HCT116 (cell line): ENCODE data around the gene DOCK9. TPM values are rescaled to one million over a fixed set of nuclear protein-coding genes. Genes with fewer than 3 reads are reported as not detected.

Experiments
- ATAC-seq: fragments of 200-7000 bp; cut with Tn5 transposase; 2 replicates; pipeline ENCODE4 v1.9.1; 2020; ENCODE audit warnings: mild to moderate bottlenecking, moderate library complexity
- Bru-seq: library from RNA; stranded (reverse); fragments of 400-500 nt; gene quantifications from one replicate; lab custom pipeline; 2021; lab: Mats Ljungman, UMichigan
- BruChase-seq, 2 experiments: library from RNA; stranded (reverse); fragments of 400-500 nt; gene quantifications; one replicate each; lab custom pipeline; 2021; lab: Mats Ljungman, UMichigan
- BruUV-seq: library from RNA; stranded (reverse); fragments of 400-500 nt; replicated peaks from 2 replicates; lab custom pipeline; 2021; lab: Mats Ljungman, UMichigan
- CTCF ChIA-PET: fragments of 300-600 bp; sonication (Branson Sonifier 250); formaldehyde crosslinking; loops from one replicate; lab custom pipeline; 2021; ENCODE audit warnings: antibody characterized with exemption; lab: Charles Lee
- POLR2A ChIA-PET: fragments of 300-600, 350-600 bp; sonication (Branson Sonifier 250); formaldehyde crosslinking; loops from one replicate; lab custom pipeline; 2021; ENCODE audit warnings: antibody characterized with exemption; lab: Charles Lee
- RAD21 ChIA-PET, 2 experiments: fragments of 300-600 bp; sonication (Branson Sonifier 250); formaldehyde crosslinking; loops; one replicate each; lab custom pipeline; 2023; ENCODE audit warnings: low total read pairs in 2 of 2; ENCODE audit not compliant: uncharacterized antibody in 2 of 2, unreplicated experiment in 2 of 2, low non-redundant PET in 1 of 2; lab: Charles Lee
- DNase-seq: peaks from one replicate; pipeline ENCODE4 v3.0.0-alpha.2; 2010; ENCODE audit warnings: low read depth, low spot score
- H2AFZ ChIP-seq: fragments of 200-600 bp; shearing (Covaris generic), sonication (generic); 2 replicates; pipeline ENCODE4 v1.6.1; 2017; ENCODE audit warnings: low read depth, mixed run types, mixed read lengths, antibody characterized with exemption, low read length; ENCODE audit not compliant: poor library complexity, severe bottlenecking
- H3K27ac ChIP-seq: 2 replicates; pipeline ENCODE4 v1.5.1; 2012; ENCODE audit warnings: low read depth, low read length
- H3K27me3 ChIP-seq: fragments of 200-600 bp; sonication (generic); 2 replicates; pipeline ENCODE4 v1.6.1; 2016; ENCODE audit warnings: mixed run types, low read length, mixed read lengths; ENCODE audit not compliant: insufficient read depth
- H3K36me3 ChIP-seq, 2 experiments: fragments of 200-500 bp in 1 of 2; fragments of 200-600 bp in 1 of 2; sonication (Bioruptor generic) in 1 of 2; sonication (generic) in 1 of 2; 2 replicates each; pipeline versions ENCODE4 v1.5.1 to v1.6.1; 2014 to 2016; ENCODE audit warnings: low read length in 2 of 2, inconsistent platforms in 1 of 2, mixed read lengths in 1 of 2, mixed run types in 1 of 2; ENCODE audit not compliant: insufficient read depth in 2 of 2, control insufficient read depth in 1 of 2
- H3K4me1 ChIP-seq, 2 experiments: fragments of 200-600 bp in 1 of 2; sonication (generic) in 1 of 2; 2 replicates each; pipeline versions ENCODE4 v1.5.1 to v1.6.1; 2012 to 2017; ENCODE audit warnings: low read length in 2 of 2, inconsistent platforms in 1 of 2, mild to moderate bottlenecking in 1 of 2, mixed read lengths in 1 of 2, mixed run types in 1 of 2, moderate library complexity in 1 of 2; ENCODE audit not compliant: insufficient read depth in 2 of 2, control insufficient read depth in 1 of 2
- H3K4me2 ChIP-seq: fragments of 200-600 bp; sonication (generic); 2 replicates; pipeline ENCODE4 v1.6.1; 2017; ENCODE audit warnings: mixed run types, low read length, mixed read lengths
- H3K4me3 ChIP-seq, 2 experiments: fragments of 200-600 bp in 1 of 2; sonication (generic) in 1 of 2; replicated peaks in 1 of 2; 2 replicates each; pipeline ENCODE4 v1.5.1; 2011 to 2016; ENCODE audit warnings: low read length in 2 of 2, control low read depth in 1 of 2, low read depth in 1 of 2, mild to moderate bottlenecking in 1 of 2, mixed read lengths in 1 of 2, mixed run types in 1 of 2
- H3K79me2 ChIP-seq: fragments of 200-600 bp; sonication (generic); 2 replicates; pipeline ENCODE4 v1.6.1; 2017; ENCODE audit warnings: mild to moderate bottlenecking, mixed run types, low read length, moderate library complexity, mixed read lengths; ENCODE audit not compliant: insufficient read depth
- H3K9ac ChIP-seq: fragments of 200-600 bp; sonication (generic); 2 replicates; pipeline ENCODE4 v1.6.1; 2016; ENCODE audit warnings: low read length, mixed read lengths
- H3K9me2 ChIP-seq: fragments of 200-600 bp; sonication (generic), shearing (Covaris generic); 2 replicates; pipeline ENCODE4 v1.6.1; 2017; ENCODE audit warnings: mixed run types, mild to moderate bottlenecking, moderate library complexity; ENCODE audit not compliant: insufficient read depth
- H3K9me3 ChIP-seq, 2 experiments: fragments of 200-500 bp in 1 of 2; fragments of 200-600 bp in 1 of 2; sonication (Bioruptor generic) in 1 of 2; sonication (generic) in 1 of 2; 2 replicates each; pipeline ENCODE4 v1.6.1; 2014 to 2017; ENCODE audit warnings: low read length in 2 of 2, mixed read lengths in 2 of 2, inconsistent platforms in 1 of 2, low read depth in 1 of 2, mild to moderate bottlenecking in 1 of 2, mixed run types in 1 of 2, moderate library complexity in 1 of 2; ENCODE audit not compliant: control insufficient read depth in 1 of 2, insufficient read depth in 1 of 2
- H4K20me1 ChIP-seq: fragments of 200-600 bp; sonication (generic), shearing (Covaris generic); 2 replicates; pipeline ENCODE4 v1.6.1; 2017; ENCODE audit warnings: mixed run types, mild to moderate bottlenecking, moderate library complexity; ENCODE audit not compliant: insufficient read depth
- CEBPB ChIP-seq: IDR thresholded peaks from 2 replicates; pipeline ENCODE4 v1.6.1; 2012; ENCODE audit warnings: low read depth
- intact Hi-C: fragments of 100-400 bp; cut with micrococcal nuclease; formaldehyde crosslinking; loops from 2 replicates; pipeline ENCODE4 v1.10.0; 2022
- long read RNA-seq: library from polyadenylated mRNA; unstranded; transcript quantifications from one replicate; pipeline ENCODE4 v2.0.0, GENCODE V29; 2021; ENCODE audit not compliant: unreplicated experiment
- polyA plus RNA-seq: library from polyadenylated mRNA; unstranded; fragments of >200 nt; gene quantifications from 2 replicates; pipeline ENCODE4 v1.2.1, GENCODE V29; 2012; ENCODE audit warnings: missing spikeins
- total RNA-seq: library from RNA; stranded (reverse); gene quantifications from one replicate; pipeline ENCODE4 v1.2.1, GENCODE V29; 2021; ENCODE audit not compliant: unreplicated experiment
- TF ChIP-seq, protein P1 (sequence below), 3 experiments: fragments of 200-600 bp in 1 of 3; sonication (generic) in 1 of 3; IDR thresholded peaks in 2 of 3; conservative IDR thresholded peaks in 1 of 3; 2 replicates each; pipeline ENCODE4 v1.5.1; 2012 to 2017; ENCODE audit warnings: low read depth in 2 of 3, low read length in 2 of 3, antibody characterized with exemption in 1 of 3, borderline replicate concordance in 1 of 3, control low read depth in 1 of 3, mild to moderate bottlenecking in 1 of 3, mixed read lengths in 1 of 3, mixed run types in 1 of 3, moderate library complexity in 1 of 3; ENCODE audit not compliant: insufficient read depth in 1 of 3

DOCK9 gene, protein sequence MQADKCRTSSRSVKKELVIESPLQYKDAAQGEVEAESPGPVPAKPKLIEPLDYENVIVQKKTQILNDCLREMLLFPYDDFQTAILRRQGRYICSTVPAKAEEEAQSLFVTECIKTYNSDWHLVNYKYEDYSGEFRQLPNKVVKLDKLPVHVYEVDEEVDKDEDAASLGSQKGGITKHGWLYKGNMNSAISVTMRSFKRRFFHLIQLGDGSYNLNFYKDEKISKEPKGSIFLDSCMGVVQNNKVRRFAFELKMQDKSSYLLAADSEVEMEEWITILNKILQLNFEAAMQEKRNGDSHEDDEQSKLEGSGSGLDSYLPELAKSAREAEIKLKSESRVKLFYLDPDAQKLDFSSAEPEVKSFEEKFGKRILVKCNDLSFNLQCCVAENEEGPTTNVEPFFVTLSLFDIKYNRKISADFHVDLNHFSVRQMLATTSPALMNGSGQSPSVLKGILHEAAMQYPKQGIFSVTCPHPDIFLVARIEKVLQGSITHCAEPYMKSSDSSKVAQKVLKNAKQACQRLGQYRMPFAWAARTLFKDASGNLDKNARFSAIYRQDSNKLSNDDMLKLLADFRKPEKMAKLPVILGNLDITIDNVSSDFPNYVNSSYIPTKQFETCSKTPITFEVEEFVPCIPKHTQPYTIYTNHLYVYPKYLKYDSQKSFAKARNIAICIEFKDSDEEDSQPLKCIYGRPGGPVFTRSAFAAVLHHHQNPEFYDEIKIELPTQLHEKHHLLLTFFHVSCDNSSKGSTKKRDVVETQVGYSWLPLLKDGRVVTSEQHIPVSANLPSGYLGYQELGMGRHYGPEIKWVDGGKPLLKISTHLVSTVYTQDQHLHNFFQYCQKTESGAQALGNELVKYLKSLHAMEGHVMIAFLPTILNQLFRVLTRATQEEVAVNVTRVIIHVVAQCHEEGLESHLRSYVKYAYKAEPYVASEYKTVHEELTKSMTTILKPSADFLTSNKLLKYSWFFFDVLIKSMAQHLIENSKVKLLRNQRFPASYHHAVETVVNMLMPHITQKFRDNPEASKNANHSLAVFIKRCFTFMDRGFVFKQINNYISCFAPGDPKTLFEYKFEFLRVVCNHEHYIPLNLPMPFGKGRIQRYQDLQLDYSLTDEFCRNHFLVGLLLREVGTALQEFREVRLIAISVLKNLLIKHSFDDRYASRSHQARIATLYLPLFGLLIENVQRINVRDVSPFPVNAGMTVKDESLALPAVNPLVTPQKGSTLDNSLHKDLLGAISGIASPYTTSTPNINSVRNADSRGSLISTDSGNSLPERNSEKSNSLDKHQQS (N-terminal part only)
- 58.8 TPM for total RNA-seq
- 41.9 and 42.8 TPM in 2 replicates for polyA plus RNA-seq
- Bru-seq, nascent RNA, result percentile 67 among the genes with signal in this experiment
- percentile 65 among the genes with signal in this experiment for BruChase-seq, experiment 1, labeled RNA remaining after a 6-hour chase
- percentile 63 among the genes with signal in this experiment for BruChase-seq, experiment 2, labeled RNA remaining after a 2-hour chase
- long read RNA-seq, full-length matches to known transcripts, result 1 of 30 reads
- long read RNA-seq, partial matches to known transcripts, result 18 of 30 reads
- long read RNA-seq, other reads (novel, unspliced or antisense), result 11 of 30 reads

DNA sequence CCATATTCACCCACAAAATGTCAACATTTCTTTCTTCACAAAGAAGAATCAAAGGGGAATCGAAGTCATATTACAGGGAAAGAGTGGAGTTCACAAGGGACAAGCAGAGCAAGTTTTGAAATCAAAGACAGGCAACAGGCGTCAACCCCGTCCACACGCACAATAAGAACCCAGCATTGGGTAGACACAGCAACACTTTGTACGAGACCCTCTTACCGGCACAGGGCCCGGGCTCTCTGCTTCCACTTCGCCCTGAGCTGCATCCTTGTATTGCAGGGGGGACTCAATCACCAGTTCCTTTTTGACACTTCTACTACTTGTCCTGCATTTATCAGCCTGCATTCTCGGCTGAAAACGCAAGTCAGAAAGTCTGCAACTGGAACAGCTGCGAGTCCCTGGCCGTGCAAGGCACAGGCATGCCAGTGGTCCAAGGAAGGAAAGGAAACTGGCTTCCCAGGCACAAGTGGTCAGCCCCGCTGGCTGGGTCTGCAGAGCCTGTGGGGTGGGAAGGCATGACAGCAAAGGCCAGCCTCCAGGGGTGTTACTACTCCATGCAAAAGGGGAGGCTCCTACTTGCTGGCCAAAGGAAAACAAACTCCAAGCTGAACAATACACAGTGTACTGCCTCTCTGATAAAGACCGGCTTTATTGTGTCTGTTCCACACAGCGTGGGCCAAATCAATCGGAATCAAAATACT lies at the start of gene DOCK9:
Gene DOCK9 (minus strand): TSS at position 497 of the 698 bp plus-strand sequence. CDS start 155 bp downstream, at position 342.
- TF ChIP-seq, protein P1, sequence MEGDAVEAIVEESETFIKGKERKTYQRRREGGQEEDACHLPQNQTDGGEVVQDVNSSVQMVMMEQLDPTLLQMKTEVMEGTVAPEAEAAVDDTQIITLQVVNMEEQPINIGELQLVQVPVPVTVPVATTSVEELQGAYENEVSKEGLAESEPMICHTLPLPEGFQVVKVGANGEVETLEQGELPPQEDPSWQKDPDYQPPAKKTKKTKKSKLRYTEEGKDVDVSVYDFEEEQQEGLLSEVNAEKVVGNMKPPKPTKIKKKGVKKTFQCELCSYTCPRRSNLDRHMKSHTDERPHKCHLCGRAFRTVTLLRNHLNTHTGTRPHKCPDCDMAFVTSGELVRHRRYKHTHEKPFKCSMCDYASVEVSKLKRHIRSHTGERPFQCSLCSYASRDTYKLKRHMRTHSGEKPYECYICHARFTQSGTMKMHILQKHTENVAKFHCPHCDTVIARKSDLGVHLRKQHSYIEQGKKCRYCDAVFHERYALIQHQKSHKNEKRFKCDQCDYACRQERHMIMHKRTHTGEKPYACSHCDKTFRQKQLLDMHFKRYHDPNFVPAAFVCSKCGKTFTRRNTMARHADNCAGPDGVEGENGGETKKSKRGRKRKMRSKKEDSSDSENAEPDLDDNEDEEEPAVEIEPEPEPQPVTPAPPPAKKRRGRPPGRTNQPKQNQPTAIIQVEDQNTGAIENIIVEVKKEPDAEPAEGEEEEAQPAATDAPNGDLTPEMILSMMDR (IDR thresholded peaks at IDR 0.05 in 2 of 3, conservative IDR thresholded peaks at IDR 0.05 in 1 of 3; ENCODE audit: borderline replicate concordance in 1 of 3, insufficient read depth in 1 of 3, low read depth in 2 of 3, low read length in 2 of 3), result no peak
- TF ChIP-seq CEBPB, result no peak
- H3K4me1 ChIP-seq, result peaks cover 29 to 65% of the 10 kb centered on the region in 2 experiments
- ChIA-PET CTCF (no interaction called here), POLR2A (interaction anchor here (1.2 kb wide), 1 partner anchor 9 kb away, joined by 3 read pairs; no protein-coding TSS in a partner anchor), RAD21 (no interaction called here)
- H3K27ac ChIP-seq, result 0 out of 2 replicates have a peak within 1 kb of the TSS, but pooled peaks have one; percentile 19
- peaks cover 8% of the 10 kb centered on the region; the same call in 1 of the 2 replicates for H3K79me2 ChIP-seq
- ATAC-seq (peak; percentile 71), DNase-seq (no peak)
- intact Hi-C loops, result no loop called here
- H2AFZ ChIP-seq, result no peak within 1 kb of the TSS
- no peak within 1 kb of the TSS for H3K4me3 ChIP-seq
- no TSS peak for BruUV-seq
- H3K4me2 ChIP-seq, result peak within 1 kb of the TSS; percentile 36
- no peaks in the 10 kb centered on the region for H3K9me2 ChIP-seq
- 0 out of 2 replicates have a peak within 1 kb of the TSS, but pooled peaks have one; percentile 2 for H3K9ac ChIP-seq
- no peaks in the 10 kb centered on the region for H3K27me3 ChIP-seq
- no peaks in the 10 kb centered on the region for H4K20me1 ChIP-seq
- no peaks in the 10 kb centered on the region for H3K9me3 ChIP-seq
- no peaks in the 10 kb centered on the region for H3K36me3 ChIP-seq
